Right atrium auricular region (tissue), 2 donors: ENCODE data around the gene CDCA4. TPM values are rescaled to one million over a fixed set of nuclear protein-coding genes. Genes with fewer than 3 reads are reported as not detected.
"Not testable (repeated sequence)": the region's sequence is repeated elsewhere in the genome, so short reads cannot be mapped to it uniquely, and the experiment has no call there.

Experiments used
- DNase-seq: peaks from one replicate; pipeline ENCODE4 v3.0.0-alpha.2; 2019; ENCODE audit warnings: low spot score
- H3K27ac ChIP-seq, 2 donors: fragments of 200-600 bp; sonication (generic); 1 replicate in 1 of 2; 2 replicates in 1 of 2; pipeline ENCODE4 v1.5.1; 2016 to 2019
- H3K27me3 ChIP-seq, 2 donors: fragments of 200-600 bp; sonication (generic); one replicate each; pipeline versions ENCODE4 v1.5.1 to v1.6.0; 2017 to 2019
- H3K36me3 ChIP-seq: fragments of 200-600 bp; sonication (generic); one replicate; pipeline ENCODE4 v1.5.1; 2016
- H3K4me1 ChIP-seq, 2 donors: fragments of 200-600 bp; sonication (generic); one replicate each; pipeline versions ENCODE4 v1.5.1 to v1.6.0; 2017 to 2019
- H3K4me3 ChIP-seq, 2 donors: fragments of 200-600 bp; sonication (generic); 1 replicate in 1 of 2; 2 replicates in 1 of 2; pipeline ENCODE4 v1.5.1; 2017 to 2019; ENCODE audit warnings: mild to moderate bottlenecking in 1 of 2, moderate library complexity in 1 of 2
- H3K9me3 ChIP-seq, 2 donors: fragments of 200-600 bp; sonication (generic); one replicate each; pipeline ENCODE4 v1.5.1; 2019
- CTCF ChIP-seq, 2 donors: fragments of 200-600 bp; sonication (generic); IDR thresholded peaks; one replicate each; pipeline ENCODE4 v1.5.1; 2019; ENCODE audit warnings: antibody characterized with exemption in 2 of 2
- total RNA-seq, 2 donors: library from RNA; depleted of rRNA; stranded (reverse); fragments of >200 nt; gene quantifications; one replicate each; pipeline ENCODE4 v1.1.0, GENCODE V29; 2016

Gene CDCA4
- total RNA-seq, 2 donors from 2014 or later: 3.3 to 5.1 TPM

- peaks cover 0 to 5% of the 10 kb centered on the region in 2 donors for H3K9me3 ChIP-seq
- H3K4me1 ChIP-seq: no peaks in the 10 kb centered on the region
- TF ChIP-seq CTCF (IDR thresholded peaks at IDR 0.05): no peak
- H3K27ac ChIP-seq: no peak overlapping the region
- H3K4me3 ChIP-seq: no peak overlapping the region
- no peaks in the 10 kb centered on the region for H3K27me3 ChIP-seq
- DNase-seq: no peak
- H3K36me3 ChIP-seq: no peaks in the 10 kb centered on the region
These were observed 10.0 kb upstream of the CDCA4 start for GRCh38 chr14:105030836-105031396.

DNA sequence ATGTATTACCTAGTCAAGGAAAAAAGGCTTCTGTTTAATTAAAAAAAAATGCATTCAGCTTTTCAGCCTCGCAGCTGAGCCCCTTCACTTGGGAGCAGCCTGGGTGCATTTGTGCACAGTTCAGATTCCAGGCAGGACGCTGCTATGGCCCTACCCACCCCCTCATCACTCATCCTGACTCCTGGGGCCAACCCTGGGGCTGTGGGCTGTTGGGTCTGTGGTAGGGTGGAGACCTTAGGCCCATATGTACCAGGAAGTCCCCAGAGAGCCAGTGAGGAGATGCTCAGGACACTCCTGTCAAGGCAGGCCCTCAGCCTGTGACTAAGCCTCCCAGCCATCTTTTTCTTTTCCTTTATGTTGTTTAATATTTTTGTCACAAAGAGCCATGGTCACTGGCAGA lies 9.3 kb upstream of the CDCA4 start:
- H3K4me3 ChIP-seq: no peak overlapping the region
- no peak for DNase-seq
- no peaks in the 10 kb centered on the region for H3K36me3 ChIP-seq
- H3K27ac ChIP-seq: no peak overlapping the region
- peaks cover 0 to 5% of the 10 kb centered on the region in 2 donors for H3K9me3 ChIP-seq
- no peaks in the 10 kb centered on the region for H3K27me3 ChIP-seq
- TF ChIP-seq CTCF (IDR thresholded peaks at IDR 0.05): no peak
- H3K4me1 ChIP-seq: peaks cover 0 to 2% of the 10 kb centered on the region in 2 donors

- no peak overlapping the region for H3K27ac ChIP-seq
- TF ChIP-seq CTCF (IDR thresholded peaks at IDR 0.05): no peak
- peaks cover 0 to 5% of the 10 kb centered on the region in 2 donors for H3K9me3 ChIP-seq
- H3K4me3 ChIP-seq: no peak overlapping the region
- peaks cover 0 to 7% of the 10 kb centered on the region in 2 donors for H3K4me1 ChIP-seq
- DNase-seq: no peak
- no peaks in the 10 kb centered on the region for H3K27me3 ChIP-seq
- no peaks in the 10 kb centered on the region for H3K36me3 ChIP-seq
These were observed 8.5 kb upstream of the CDCA4 start for GRCh38 chr14:105029402-105029801.

GRCh38 chr14:105028251-105028927 lies 7.5 kb upstream of the CDCA4 start:
- Histone ChIP-seq H3K4me1 (peaks cover 0 to 11% of the 10 kb centered on the region in 2 donors), H3K36me3 (no peaks in the 10 kb centered on the region), H3K9me3 (peaks cover 0 to 2% of the 10 kb centered on the region in 2 donors), H3K27me3 (no peaks in the 10 kb centered on the region), H3K27ac (no peak overlapping the region), H3K4me3 (no peak overlapping the region)
- DNase-seq: no peak
- no peak for TF ChIP-seq CTCF (IDR thresholded peaks at IDR 0.05)

GRCh38 chr14:105027718-105028117 lies 6.8 kb upstream of the CDCA4 start:
- DNase-seq, H3K9me3 ChIP-seq, H3K27me3 ChIP-seq, H3K36me3 ChIP-seq, H3K27ac ChIP-seq, H3K4me3 ChIP-seq: not testable (repeated sequence)
- H3K4me1 ChIP-seq: peaks cover 0 to 11% of the 10 kb centered on the region in 2 donors

- Histone ChIP-seq H3K27me3 (no peaks in the 10 kb centered on the region), H3K27ac (no peak overlapping the region), H3K9me3 (no peaks in the 10 kb centered on the region), H3K4me3 (no peak overlapping the region), H3K4me1 (peaks cover 0 to 13% of the 10 kb centered on the region in 2 donors), H3K36me3 (no peaks in the 10 kb centered on the region)
- DNase-seq: no peak
- no peak for TF ChIP-seq CTCF (IDR thresholded peaks at IDR 0.05)
These were observed 6.1 kb upstream of the CDCA4 start for GRCh38 chr14:105026802-105027563.
